Forelimb muscle (tissue), 1 donor: ENCODE measurements around the gene STRA8. TPM values are rescaled to one million over a fixed set of nuclear protein-coding genes. Genes with fewer than 3 reads are reported as not detected.

Experiments
- polyA plus RNA-seq: library from polyadenylated mRNA; unstranded; fragments of 120-200 nt; gene quantifications from one replicate; pipeline ENCODE4 v1.2.1, GENCODE V29; 2013; ENCODE audit not compliant: insufficient read length

The STRA8 gene
- polyA plus RNA-seq, 1 donor: not detected

Other genes with a start within 250 kb of the STRA8 start
- 4.9 TPM for gene AGBL3, start 247.3 kb upstream of the STRA8 start, polyA plus RNA-seq
- 11.6 TPM for gene TMEM140, start 85.8 kb upstream of the STRA8 start, polyA plus RNA-seq
- 27.8 TPM for gene CYREN, start 63.1 kb upstream of the STRA8 start, polyA plus RNA-seq
- 9.6 TPM for gene WDR91, start 22.3 kb upstream of the STRA8 start, polyA plus RNA-seq